WI38 (cell line): ENCODE results near the gene RNF187.

Experiments
- H3K4me3 ChIP-seq: 2 replicates; pipeline ENCODE4 v1.5.1; 2011; ENCODE audit warnings: low read depth, mild to moderate bottlenecking, control low read depth, low read length
- CTCF ChIP-seq: IDR thresholded peaks from 2 replicates; pipeline ENCODE4 v1.5.1; 2012; ENCODE audit warnings: low read depth, mild to moderate bottlenecking, control low read depth, low read length

RNF187 gene

GRCh38 chr1:228453614-228454013 is 33.6 kb upstream of the RNF187 start:
- no peak for TF ChIP-seq CTCF

GRCh38 chr1:228454238-228454637 is 32.9 kb upstream of the RNF187 start:
- no peak for TF ChIP-seq CTCF
- H3K4me3 ChIP-seq, result no peak overlapping the region

More at GRCh38 chr1:228453614-228454013, 33.6 kb upstream of the RNF187 start:
- H3K4me3 ChIP-seq, result no peak overlapping the region

- TF ChIP-seq CTCF, result no peak
- H3K4me3 ChIP-seq, result no peak overlapping the region
These were observed 31.5 kb upstream of the RNF187 start for GRCh38 chr1:228455715-228456114.

- H3K4me3 ChIP-seq, result peak overlapping the region; percentile 67
- TF ChIP-seq CTCF, result no peak
These were observed 30.7 kb upstream of the RNF187 start for GRCh38 chr1:228456252-228457016.

GRCh38 chr1:228457017-228457395 is 30.2 kb upstream of the RNF187 start:
- TF ChIP-seq CTCF, result no peak
- H3K4me3 ChIP-seq, result peak overlapping the region; percentile 67

GRCh38 chr1:228457396-228458176 is 29.6 kb upstream of the RNF187 start:
- peak overlapping the region; percentile 67 for H3K4me3 ChIP-seq
- 0 out of 2 replicates have a peak, but pooled peaks have one; percentile 10 for TF ChIP-seq CTCF
